GM18511 (cell line): ENCODE measurements around the gene HMMR.
A peak's percentile ranks its signal among the peaks of the same experiment; 100 is the strongest.
"Not testable (repeated sequence)": the region's sequence is repeated elsewhere in the genome, so short reads cannot be mapped to it uniquely, and the experiment has no call there.

ENCODE experiments used
- ATAC-seq: cut with Tn5 transposase; IDR thresholded peaks from one replicate; pipeline ENCODE4 v1.9.1; 2021; ENCODE audit warnings: mild to moderate bottlenecking, moderate library complexity; ENCODE audit not compliant: unreplicated experiment

The HMMR gene

GRCh38 chr5:163460562-163461171 is at the start of gene HMMR:
Gene HMMR (plus strand): TSS chr5:163460632. CDS start chr5:163460693, 61 bp downstream.
- ATAC-seq: peak; percentile 5

GRCh38 chr5:163415673-163416072 is 44.8 kb upstream of the HMMR start:
- ATAC-seq: not testable (repeated sequence)

- no peak for ATAC-seq
Observed at GRCh38 chr5:163424836-163425235, 35.6 kb upstream of the HMMR start.

- ATAC-seq: not testable (repeated sequence)
Observed at GRCh38 chr5:163426128-163426527, 34.3 kb upstream of the HMMR start.

- ATAC-seq: no peak
Observed at GRCh38 chr5:163432544-163432943, 27.9 kb upstream of the HMMR start.

GRCh38 chr5:163433271-163433670 is 27.2 kb upstream of the HMMR start:
- no peak for ATAC-seq

- no peak for ATAC-seq
Observed at GRCh38 chr5:163434401-163434866, 26.0 kb upstream of the HMMR start.

GRCh38 chr5:163436515-163436914 is 23.9 kb upstream of the HMMR start:
- no peak for ATAC-seq

- ATAC-seq: no peak
Observed at GRCh38 chr5:163437011-163437308, 23.5 kb upstream of the HMMR start.

GRCh38 chr5:163437309-163438182 is 22.9 kb upstream of the HMMR start, which contains the start of gene CCNG1:
Gene CCNG1 (plus strand): TSS chr5:163437595. CDS start chr5:163439257, 1,662 bp downstream.
- ATAC-seq: peak; percentile 94

- no peak for ATAC-seq
Observed at GRCh38 chr5:163439092-163439425, 21.4 kb upstream of the HMMR start.

GRCh38 chr5:163440954-163441353 is 19.5 kb upstream of the HMMR start:
- no peak for ATAC-seq

GRCh38 chr5:163444526-163444925 is 15.9 kb upstream of the HMMR start:
- ATAC-seq: no peak

GRCh38 chr5:163445345-163445744 is 15.1 kb upstream of the HMMR start:
- ATAC-seq: no peak

- no peak for ATAC-seq
Observed at GRCh38 chr5:163447191-163447590, 13.2 kb upstream of the HMMR start.

- no peak for ATAC-seq
Observed at GRCh38 chr5:163447875-163448274, 12.6 kb upstream of the HMMR start.

- no peak for ATAC-seq
Observed at GRCh38 chr5:163448491-163448890, 11.9 kb upstream of the HMMR start.

GRCh38 chr5:163451489-163451888 is 8.9 kb upstream of the HMMR start:
- ATAC-seq: no peak

GRCh38 chr5:163453705-163454104 is 6.7 kb upstream of the HMMR start:
- no peak for ATAC-seq

- not testable (repeated sequence) for ATAC-seq
Observed at GRCh38 chr5:163455406-163455805, 5.0 kb upstream of the HMMR start.

GRCh38 chr5:163456029-163456589 is 4.3 kb upstream of the HMMR start:
- ATAC-seq: no peak

- ATAC-seq: no peak
Observed at GRCh38 chr5:163456840-163457239, 3.6 kb upstream of the HMMR start.
